ENCODE results near the gene RPS25.

Gene RPS25

DNA sequence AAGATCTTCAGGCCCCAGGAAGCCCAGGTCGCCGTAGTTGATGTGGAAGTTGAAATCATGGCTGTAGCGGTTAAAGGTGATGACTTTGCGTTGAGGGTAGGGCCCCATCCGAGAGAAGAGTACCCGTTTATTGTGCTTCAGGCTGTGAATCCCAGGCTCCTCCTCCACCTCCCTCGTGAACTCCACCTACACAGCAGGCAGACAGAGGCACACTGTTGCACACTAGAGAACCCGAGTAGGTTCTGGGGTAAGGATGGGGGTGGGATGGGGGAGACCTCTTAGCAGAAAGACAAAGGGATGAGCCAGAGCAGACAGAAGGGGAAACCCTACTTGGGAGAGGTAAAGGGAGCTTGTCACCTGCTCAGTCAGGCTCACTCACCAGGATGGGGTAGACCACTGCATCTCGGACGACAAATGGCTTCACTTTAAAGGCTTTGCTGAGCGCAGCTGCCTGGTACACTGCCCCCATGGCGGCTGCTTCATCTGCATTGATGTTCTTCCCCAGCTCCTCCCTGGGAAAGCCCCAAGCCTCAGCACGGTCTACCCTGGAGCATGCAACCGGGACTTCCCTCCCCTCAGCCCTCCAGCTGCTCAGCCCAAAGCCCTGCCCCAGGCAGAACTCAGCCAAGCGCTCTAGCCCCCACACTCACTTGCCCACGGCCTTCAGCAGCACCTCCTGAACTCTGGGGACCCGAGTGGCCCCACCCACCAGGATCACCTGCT, 33.5 kb upstream of the RPS25 start:
- DNase-seq = no peak
- H3K27ac ChIP-seq = no peak overlapping the region
- no peaks in the 10 kb centered on the region for H3K9me3 ChIP-seq (ENCODE audit: severe bottlenecking)
- TF ChIP-seq, protein P1, sequence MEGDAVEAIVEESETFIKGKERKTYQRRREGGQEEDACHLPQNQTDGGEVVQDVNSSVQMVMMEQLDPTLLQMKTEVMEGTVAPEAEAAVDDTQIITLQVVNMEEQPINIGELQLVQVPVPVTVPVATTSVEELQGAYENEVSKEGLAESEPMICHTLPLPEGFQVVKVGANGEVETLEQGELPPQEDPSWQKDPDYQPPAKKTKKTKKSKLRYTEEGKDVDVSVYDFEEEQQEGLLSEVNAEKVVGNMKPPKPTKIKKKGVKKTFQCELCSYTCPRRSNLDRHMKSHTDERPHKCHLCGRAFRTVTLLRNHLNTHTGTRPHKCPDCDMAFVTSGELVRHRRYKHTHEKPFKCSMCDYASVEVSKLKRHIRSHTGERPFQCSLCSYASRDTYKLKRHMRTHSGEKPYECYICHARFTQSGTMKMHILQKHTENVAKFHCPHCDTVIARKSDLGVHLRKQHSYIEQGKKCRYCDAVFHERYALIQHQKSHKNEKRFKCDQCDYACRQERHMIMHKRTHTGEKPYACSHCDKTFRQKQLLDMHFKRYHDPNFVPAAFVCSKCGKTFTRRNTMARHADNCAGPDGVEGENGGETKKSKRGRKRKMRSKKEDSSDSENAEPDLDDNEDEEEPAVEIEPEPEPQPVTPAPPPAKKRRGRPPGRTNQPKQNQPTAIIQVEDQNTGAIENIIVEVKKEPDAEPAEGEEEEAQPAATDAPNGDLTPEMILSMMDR (IDR thresholded peaks at IDR 0.05; ENCODE audit: low read depth, low read length) = no peak
- no peaks in the 10 kb centered on the region for H3K27me3 ChIP-seq (ENCODE audit: insufficient read depth, low read depth, severe bottlenecking)
- peaks cover 83% of the 10 kb centered on the region for H3K36me3 ChIP-seq
- H3K4me3 ChIP-seq (ENCODE audit: low read depth, low read length) = no peak overlapping the region

DNA sequence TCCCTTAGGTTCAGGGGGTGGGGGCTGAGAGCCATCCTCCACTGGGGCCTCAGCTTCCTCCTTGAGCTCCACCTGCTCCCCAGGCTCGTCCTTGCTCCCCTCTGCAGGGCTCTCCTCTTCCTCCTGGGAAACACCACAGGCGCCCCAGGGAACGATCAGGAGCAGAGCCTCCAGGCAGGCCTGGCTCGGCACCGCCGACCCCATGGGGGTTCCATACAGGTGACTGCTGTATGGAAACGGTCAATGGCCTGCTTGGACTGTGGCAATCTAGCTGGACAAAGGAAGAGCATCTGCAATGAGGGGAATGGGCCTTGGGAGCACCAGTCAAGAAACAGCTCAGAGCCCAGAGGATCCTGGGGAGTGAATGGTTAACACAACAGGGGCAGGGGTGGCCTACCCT, 30.9 kb upstream of the RPS25 start:
- TF ChIP-seq, protein P1 (IDR thresholded peaks at IDR 0.05; ENCODE audit: low read depth, low read length) = no peak
- no peaks in the 10 kb centered on the region for H3K27me3 ChIP-seq (ENCODE audit: insufficient read depth, low read depth, severe bottlenecking)

DNA sequence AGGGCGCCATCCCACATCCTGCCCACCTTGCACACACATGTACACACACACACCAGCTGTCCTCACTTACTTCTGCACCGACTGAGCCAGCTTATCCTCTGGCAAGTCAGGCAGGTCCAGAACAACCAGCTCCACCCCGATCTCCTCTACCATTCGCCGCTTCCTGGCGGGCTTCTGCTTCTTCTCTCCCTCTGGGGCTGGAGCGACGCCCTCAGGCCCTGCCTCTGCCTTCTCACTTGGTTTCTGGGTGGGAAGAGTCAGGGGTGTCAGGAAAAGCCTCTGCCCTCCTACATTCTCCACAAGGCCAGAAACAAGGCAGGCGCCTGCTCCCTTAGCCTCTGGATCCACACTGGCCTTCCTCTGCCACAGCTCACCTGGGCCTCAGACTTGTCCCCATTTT, 30.5 kb upstream of the RPS25 start:
- TF ChIP-seq, protein P1 (IDR thresholded peaks at IDR 0.05; ENCODE audit: low read depth, low read length) = no peak
- no peaks in the 10 kb centered on the region for H3K9me3 ChIP-seq (ENCODE audit: severe bottlenecking)
- no peak overlapping the region for H3K4me3 ChIP-seq (ENCODE audit: low read depth, low read length)
- H3K27me3 ChIP-seq (ENCODE audit: insufficient read depth, low read depth, severe bottlenecking) = no peaks in the 10 kb centered on the region
- DNase-seq = no peak
- no peak overlapping the region for H3K27ac ChIP-seq
- H3K36me3 ChIP-seq = peaks cover 80% of the 10 kb centered on the region

More for the DNA sequence above, 30.9 kb upstream of the RPS25 start:
- H3K4me3 ChIP-seq (ENCODE audit: low read depth, low read length) = no peak overlapping the region
- H3K9me3 ChIP-seq (ENCODE audit: severe bottlenecking) = no peaks in the 10 kb centered on the region
- no peak overlapping the region for H3K27ac ChIP-seq
- no peak for DNase-seq
- H3K36me3 ChIP-seq = peaks cover 85% of the 10 kb centered on the region

DNA sequence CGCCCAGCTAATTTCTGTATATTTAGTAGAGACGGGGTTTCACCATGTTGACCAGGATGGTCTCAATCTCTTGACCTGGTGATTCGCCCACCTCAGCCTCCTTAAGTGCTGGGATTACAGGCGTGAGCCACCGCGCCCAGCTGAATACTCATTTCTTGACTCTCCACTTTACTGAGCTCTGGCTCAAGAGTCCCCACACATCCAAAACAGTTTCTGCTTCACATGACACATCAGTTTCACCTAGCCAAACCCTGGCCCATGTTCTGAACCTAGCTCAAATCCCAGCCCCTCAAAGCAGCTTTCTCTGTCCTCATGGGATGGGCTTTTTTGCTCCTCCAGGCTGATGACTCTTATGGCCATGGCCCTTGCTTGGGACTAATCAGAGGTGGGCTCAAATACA, 29.1 kb upstream of the RPS25 start:
- Histone ChIP-seq H3K4me3 (ENCODE audit: low read depth, low read length) (no peak overlapping the region), H3K9me3 (ENCODE audit: severe bottlenecking) (no peaks in the 10 kb centered on the region), H3K27ac (no peak overlapping the region), H3K27me3 (ENCODE audit: insufficient read depth, low read depth, severe bottlenecking) (no peaks in the 10 kb centered on the region), H3K36me3 (peaks cover 66% of the 10 kb centered on the region)
- no peak for DNase-seq
- TF ChIP-seq, protein P1 (IDR thresholded peaks at IDR 0.05; ENCODE audit: low read depth, low read length) = no peak

DNA sequence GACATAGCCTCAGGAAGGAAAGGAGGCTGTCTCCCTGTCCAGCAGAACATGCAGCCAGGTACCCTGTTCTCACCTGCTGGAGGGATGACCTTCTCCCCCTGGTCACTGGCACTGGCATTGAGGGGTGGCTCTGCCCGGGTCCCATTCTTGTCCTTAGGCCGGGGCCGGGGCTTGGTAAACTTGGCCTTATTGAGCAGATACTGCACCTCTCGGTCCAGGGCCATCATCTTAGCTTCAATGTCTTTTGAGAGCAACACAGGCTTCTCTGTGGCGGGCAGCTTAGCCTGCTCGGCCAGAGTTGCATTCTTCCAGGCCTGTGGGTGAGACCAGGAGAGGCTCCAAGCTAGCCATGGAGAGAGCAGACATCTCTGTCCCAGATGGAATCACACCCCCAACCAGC, 28.3 kb upstream of the RPS25 start:
- no peak overlapping the region for H3K4me3 ChIP-seq (ENCODE audit: low read depth, low read length)
- peaks cover 59% of the 10 kb centered on the region for H3K36me3 ChIP-seq
- TF ChIP-seq, protein P1 (IDR thresholded peaks at IDR 0.05; ENCODE audit: low read depth, low read length) = no peak
- H3K27me3 ChIP-seq (ENCODE audit: insufficient read depth, low read depth, severe bottlenecking) = no peaks in the 10 kb centered on the region
- H3K27ac ChIP-seq = no peak overlapping the region
- H3K9me3 ChIP-seq (ENCODE audit: severe bottlenecking) = no peaks in the 10 kb centered on the region
- DNase-seq = no peak

DNA sequence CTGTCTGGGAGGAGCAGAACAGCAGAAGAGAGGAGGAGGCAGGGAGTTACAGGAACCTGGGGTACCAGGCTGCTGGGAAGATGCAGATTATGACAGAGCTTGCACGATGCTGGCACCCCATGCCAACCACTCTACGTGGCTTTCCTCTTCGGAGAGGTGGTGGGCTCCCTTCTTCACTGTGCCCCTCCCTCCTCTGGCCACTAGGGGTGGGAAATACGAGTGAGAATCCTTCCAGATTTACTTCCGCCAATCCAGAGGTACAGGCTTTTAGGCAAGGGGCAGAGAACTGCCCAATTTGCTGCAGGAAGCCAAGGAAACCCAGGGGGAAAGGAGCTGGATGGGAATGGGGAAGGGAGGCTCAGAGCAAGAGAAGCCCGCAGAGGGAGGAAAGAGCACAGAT, 26.6 kb upstream of the RPS25 start:
- DNase-seq = no peak
- no peak overlapping the region for H3K27ac ChIP-seq
- H3K9me3 ChIP-seq (ENCODE audit: severe bottlenecking) = no peaks in the 10 kb centered on the region
- H3K36me3 ChIP-seq = peaks cover 50% of the 10 kb centered on the region
- TF ChIP-seq, protein P1 (IDR thresholded peaks at IDR 0.05; ENCODE audit: low read depth, low read length) = peak; percentile 35; the same call in 1 of the 2 replicates
- no peak overlapping the region for H3K4me3 ChIP-seq (ENCODE audit: low read depth, low read length)
- no peaks in the 10 kb centered on the region for H3K27me3 ChIP-seq (ENCODE audit: insufficient read depth, low read depth, severe bottlenecking)
